Inferior parietal cortex (tissue), 1 donor: Measurements from ENCODE around the gene PGP.

ENCODE experiments used
- DNase-seq: peaks from one replicate; pipeline ENCODE4 v3.0.0-alpha.2; 2016; ENCODE audit errors: extremely low spot score

PGP gene

GRCh38 chr16:2200313-2200712 is 14.3 kb downstream of the PGP start:
- DNase-seq: no peak

DNA sequence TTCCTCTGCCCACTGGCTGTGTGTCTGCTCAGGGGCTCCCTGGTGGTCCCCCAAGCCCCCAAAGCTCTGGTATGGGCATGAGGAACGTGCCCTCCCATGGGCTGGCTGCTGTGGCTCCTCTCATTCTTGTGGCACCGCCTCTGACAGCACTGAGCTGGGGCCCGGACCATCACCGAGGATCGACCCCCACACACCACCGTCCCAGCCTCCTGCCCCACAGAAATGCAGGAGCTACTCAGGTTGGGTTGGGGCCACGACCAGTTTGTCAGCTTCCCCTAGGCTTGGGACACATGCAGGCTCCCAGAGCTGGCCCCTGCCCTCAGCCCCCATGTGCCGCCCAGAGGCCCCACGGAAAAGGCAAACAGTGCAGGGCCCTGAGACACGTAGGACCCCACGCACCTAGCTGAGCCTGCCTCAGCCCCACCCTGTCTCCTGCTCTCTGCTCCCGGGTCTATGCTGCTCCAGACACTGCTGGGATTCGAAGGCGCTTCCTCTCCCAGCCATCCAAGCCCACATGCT is 15.0 kb downstream of the PGP start:
- no peak for DNase-seq

DNA sequence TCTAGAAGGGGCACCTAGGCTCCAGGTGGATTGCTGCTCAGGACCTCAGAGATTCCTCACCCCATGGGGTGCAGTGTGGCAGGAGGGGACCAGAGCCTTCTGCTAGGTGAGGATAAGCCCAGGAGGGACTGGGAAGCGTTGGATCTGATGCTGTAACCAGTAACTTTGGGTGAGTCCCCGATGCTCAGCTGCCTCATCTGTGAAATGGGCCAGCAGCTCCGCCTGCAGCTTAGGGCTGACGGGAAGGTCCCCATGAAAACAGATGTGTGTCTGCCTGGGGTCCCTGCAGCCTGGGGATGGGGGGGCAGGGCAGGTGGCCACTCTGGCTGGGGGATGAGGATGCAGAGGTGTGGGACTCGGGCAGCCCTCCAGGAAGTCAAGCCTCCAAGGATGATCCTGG is 15.5 kb downstream of the PGP start:
- DNase-seq: no peak

GRCh38 chr16:2198283-2198682 is 16.4 kb downstream of the PGP start:
- no peak for DNase-seq

DNA sequence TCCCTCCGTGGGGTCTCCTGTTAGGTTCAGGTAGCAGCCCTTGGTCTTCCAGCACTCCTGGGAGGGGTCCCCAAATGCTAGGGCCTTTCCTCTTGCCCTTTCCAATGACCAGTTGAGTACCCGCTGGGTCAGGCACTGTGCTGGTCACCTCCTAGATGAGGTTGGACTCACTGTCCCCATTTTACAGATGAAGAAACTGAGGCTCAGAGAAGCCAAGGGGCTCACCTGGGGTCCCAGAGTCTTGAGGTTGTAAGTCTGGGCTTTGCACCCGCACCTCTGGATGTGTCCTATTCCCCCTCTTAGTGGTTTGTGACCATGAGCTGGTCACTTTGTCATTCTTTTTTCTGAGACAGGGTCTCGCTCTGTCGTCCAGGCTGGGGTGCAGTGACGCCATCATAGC is 16.9 kb downstream of the PGP start:
- DNase-seq: no peak

GRCh38 chr16:2196981-2197511 is 17.6 kb downstream of the PGP start:
- DNase-seq: no peak

DNA sequence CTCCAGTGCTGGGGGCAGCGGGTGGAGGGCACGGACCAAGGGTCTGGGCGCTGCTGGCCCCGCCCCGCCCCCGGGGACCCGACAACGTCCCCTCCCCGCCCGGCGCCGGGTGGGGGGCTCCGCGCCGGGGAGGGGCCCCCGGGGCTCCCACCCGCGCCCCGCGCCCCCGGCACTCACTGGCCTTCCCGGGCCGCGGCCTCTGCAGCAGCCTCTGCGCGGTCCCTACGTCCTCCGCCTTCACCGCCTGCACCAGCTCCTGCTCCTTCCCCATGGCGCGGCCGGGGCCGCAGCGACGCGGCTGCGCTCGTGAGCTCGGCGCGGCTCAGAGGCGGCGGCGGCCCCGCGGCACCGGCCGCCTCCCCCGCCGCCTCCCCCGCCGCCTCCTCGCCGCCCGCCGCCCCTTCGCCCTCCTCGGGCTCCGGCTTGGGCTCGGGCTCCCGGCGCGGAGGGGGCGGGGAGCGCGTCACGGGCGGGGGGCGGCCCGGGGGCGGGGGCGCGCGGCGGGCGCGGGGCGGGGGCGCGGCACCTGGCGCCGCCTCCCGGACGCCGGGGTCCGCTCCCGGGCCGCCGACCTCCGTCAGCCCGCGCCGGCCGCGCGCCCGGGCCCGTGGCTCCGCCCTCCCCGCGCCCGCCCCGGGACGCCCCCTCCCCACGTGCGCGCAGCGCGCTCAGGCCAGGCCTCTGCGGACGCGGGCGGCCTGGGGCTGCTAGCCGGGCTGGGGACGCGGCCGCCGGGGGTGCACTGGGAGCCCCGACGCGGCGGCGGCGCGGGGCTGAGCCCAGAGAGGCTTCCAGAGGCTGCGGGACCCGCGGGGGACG is 18.3 kb downstream of the PGP start, which contains the start of gene CASKIN1:
TSS of gene CASKIN1 (minus strand) at position 444 of the 819 bp plus-strand sequence. CDS start at position 271, 173 bp downstream.
- DNase-seq: no peak

DNA sequence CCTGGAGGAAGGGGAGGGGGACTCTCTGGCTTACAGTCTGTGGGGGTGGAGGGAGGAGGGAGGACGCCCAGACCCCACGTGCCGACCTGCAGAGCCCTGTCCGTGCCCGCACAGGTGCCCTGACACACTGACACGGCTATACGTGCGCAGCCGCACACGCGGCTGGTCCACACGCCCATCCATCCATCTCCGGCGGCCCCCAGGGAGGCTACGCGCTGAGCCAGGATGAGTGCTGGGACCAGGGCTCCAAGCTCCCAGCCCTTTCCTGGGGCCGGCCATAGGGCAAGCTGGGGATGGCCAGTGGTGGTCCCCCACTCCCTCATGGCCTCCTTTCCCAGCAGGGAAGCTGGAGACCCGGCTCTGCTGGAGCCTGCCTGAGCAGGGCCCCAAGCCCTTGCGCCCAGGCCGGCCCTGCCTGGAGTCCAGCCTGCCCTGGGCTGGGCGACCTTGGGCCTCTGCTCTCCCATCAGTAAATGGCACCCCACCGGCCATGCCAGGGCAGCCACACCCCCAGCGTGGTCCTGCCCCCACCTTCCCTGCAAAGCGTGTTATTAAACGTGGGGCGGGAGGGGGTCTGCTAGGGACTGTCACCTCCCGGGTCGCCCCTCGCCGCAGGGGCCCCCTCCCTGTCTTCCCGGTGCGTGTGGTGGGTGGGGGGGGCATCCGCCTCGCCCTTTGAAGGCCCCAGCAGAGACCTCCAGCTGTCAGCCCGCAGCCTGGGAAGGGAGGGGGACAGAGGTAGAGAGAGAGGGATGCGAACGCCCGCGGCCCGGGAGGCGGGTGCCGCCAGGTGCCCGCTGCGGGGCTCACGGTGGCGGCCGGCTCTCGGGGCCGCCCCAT is 19.1 kb downstream of the PGP start:
- no peak for DNase-seq

DNA sequence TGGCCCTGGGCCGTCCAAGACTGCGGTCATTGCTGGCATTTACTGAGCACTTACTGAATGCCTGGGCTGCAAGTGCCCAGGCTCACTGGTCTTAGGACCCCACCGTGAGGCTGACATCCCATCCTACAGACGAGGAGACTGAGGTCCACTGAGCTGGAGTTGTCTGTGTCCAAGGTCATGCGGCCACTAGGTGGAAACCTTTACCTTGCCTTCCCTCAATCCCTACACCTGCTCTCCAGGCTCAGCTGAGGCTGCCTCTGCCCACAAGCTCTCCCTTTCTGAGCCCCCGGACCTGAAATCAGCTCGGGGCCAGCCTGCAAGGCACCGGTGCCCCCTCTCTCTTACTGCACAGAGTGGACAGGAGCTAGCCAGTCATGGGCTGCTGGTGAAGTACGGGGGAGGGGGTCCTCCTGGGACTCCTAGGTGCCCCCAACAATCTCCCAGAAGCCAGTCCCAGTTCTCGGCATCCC is 19.8 kb downstream of the PGP start:
- DNase-seq: no peak

DNA sequence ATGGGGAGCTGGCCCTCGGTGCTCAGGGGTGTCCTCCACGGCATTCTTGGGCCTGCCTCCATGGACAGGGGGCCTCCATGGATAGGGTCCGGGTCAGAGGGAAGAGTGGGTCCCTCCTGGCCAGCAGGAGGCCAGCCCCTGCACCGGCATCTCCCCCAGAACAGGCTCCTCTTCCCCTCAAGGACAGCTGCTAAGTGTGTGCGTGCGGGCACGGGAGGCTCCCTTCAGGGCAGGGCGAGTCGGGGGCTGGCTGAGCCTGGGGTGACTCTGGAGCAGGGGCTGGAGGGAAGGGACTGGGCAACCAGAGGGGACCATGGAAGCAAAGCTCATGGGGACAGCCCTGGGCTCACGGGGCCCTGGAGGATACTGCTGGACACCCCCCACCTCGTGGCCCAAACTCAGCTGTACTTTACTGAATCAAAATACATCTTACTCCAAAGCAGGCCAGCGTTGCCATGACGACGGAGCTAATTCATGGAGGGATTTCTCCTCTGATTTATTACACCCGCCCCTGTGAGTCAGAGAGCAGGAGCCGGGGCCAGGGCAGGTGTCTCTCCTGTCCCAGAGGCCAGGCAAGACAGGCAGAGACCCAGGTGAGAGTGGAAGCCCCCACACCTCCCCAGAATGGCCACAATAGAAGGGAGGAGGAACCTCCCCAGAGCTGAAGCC is 20.3 kb downstream of the PGP start:
- DNase-seq: no peak

- no peak for DNase-seq
Observed at GRCh38 chr16:2191446-2191706, 23.3 kb downstream of the PGP start.

DNA sequence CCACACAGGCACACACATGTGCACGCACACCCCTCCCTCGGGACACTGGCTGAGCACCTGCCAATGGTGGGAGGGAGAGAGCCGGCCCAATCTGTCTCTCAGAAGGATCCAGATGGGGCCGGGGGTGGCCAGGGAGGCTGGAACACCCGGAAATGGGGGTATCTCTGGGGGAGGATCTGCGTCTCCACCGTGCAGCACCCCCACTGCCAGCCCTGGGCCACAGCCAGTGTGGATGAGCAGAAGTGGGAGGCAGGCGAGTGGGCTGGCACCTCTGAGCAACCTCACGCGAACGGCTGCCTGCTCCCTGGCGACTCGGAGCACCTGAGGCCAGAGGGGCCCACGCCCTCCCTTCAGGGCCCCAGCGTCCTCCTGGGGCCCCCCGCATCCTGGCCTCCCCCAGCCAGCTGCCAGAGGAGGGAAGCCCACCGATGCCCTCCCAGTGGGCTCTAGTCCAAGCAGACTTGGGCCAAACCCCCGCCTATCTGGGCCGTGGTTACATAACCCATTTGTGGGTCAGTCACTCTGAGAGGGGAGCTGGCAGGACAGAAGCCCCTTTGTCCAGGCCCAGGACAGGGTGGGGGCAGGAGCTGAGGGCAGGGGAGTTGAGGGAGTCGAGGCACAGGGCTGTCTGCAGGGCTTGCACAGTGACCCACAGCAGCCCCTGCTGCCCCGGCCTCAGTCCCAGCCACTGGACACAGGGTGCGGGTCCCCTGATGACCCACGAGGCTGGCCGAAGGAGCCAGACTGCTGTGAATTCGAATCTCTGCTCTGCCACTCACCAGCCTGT is 23.8 kb downstream of the PGP start:
- no peak for DNase-seq

GRCh38 chr16:2190002-2190658 is 24.5 kb downstream of the PGP start:
- DNase-seq: no peak

DNA sequence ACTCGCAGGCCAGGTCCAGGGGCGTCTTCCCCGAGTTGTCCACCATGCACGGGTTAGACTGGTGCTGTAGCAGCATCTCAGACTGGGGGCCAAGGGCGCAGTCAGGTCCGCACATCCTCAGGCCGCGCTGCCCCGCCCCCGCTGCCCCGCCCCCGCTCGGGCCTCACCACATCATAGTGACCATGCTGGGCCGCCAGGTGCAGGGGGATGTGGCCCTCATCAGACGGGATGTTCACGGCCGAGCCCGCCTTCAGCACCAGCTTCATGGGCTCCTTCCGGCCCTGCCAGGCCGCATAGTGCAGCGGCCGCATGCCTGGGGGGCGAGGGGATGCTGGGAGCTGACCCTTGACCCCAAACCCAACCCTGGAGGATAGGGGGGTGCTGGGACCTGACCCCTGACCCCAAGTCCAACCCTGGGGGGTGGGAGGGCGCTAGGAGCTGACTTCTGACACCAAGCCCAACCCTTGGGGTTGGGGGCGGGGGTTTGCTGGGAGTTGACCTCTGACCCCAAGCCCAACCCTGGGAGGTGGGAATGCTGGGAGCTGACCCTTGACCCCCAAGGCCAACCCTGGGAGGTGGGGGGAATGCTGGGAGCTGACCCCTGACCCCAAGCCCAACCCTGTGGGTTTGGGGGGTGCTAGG is 25.3 kb downstream of the PGP start:
- DNase-seq: no peak

DNA sequence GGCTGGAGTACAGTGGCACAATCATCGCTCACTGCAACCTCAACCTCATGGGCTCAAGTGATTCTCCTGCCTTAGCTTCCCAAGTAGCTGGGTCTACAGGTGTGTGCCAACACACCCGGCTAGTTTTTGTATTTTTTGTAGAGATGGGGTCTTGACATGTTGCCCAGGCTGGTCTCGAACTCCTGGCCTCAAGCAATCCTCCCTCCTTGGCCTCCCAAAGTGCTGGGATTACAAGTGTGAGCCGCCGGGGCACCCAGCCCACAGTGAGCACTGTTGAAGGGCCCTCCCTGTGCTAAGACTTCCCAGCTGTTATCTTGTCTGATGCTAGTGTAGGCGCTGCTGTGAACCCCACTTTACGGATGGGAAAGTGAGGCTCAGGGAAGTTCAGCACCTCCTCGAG is 26.2 kb downstream of the PGP start:
- no peak for DNase-seq

DNA sequence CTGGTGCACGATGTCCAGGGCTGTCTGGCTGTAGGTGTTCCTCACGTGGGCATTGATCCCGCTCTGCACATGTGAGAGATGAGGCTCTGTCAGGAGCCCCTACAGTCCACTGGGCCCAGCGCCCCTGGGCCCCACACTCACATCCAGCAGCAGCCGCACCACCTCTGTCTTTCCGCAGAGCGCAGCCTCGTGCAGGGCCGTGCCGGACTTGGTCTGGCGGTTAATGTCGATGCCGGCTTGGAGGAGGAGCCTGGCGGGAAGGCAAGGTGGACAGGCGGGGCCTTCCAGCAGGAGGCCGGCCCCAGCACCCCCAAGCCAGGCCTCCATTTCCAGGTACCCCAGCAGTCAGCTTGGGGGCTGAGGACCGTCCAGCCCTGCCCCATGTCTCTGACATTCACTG is 27.4 kb downstream of the PGP start:
- no peak for DNase-seq

DNA sequence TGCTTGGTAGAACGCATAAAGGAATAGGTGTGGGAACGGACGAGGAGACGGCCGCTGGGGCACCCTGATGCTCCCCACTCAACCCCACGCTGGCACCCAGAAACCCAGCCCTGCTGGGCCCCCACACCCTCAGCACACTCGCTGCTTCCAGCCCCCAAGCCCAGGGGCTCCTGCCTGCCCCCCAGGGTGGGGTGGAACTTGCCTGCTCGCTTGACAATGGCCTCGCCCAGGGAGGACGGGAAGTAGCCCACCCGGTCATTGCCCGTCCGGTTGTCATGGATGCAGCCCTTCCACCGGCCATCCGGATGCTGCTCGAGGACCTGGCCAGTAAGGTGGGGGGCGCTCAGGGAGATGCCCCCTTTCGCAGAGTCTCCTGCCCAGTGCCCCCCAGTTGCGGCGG is 28.1 kb downstream of the PGP start:
- DNase-seq: no peak

- DNase-seq: no peak
Observed at GRCh38 chr16:2186064-2186463, 28.6 kb downstream of the PGP start.

- DNase-seq: no peak
Observed at GRCh38 chr16:2184962-2185361, 29.7 kb downstream of the PGP start.

DNA sequence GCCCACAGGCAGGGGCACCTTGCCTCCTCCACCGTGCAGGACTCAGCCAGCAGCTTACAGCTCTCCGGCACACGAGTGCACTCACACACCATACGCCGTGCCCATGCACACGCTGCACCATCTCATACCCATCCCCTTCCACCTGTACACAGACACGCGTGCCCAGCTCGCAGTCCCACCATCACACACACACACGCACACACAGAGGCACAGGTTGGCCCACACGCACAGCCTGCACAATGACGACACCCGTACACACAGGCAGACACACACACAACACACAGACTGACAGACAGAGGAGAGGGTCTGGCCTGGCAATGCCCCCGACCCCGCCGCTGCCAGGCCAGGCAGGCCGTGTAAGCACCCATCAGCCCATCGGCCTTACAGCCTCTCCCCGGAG is 30.3 kb downstream of the PGP start:
- DNase-seq: no peak
